ENCODE results near the gene NFE2L1.

The NFE2L1 gene

DNA sequence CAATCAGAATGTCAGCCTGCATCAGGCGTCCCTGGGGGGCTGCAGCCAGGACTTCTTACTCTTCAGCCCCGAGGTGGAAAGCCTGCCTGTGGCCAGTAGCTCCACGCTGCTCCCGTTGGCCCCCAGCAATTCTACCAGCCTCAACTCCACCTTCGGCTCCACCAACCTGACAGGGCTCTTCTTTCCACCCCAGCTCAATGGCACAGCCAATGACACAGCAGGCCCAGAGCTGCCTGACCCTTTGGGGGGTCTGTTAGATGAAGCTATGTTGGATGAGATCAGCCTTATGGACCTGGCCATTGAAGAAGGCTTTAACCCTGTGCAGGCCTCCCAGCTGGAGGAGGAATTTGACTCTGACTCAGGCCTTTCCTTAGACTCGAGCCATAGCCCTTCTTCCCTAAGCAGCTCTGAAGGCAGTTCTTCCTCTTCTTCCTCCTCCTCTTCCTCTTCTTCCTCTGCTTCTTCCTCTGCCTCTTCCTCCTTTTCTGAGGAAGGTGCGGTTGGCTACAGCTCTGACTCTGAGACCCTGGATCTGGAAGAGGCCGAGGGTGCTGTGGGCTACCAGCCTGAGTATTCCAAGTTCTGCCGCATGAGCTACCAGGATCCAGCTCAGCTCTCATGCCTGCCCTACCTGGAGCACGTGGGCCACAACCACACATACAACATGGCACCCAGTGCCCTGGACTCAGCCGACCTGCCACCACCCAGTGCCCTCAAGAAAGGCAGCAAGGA lies 10.4 kb downstream of the NFE2L1 start:
- TF ChIP-seq, protein P1, sequence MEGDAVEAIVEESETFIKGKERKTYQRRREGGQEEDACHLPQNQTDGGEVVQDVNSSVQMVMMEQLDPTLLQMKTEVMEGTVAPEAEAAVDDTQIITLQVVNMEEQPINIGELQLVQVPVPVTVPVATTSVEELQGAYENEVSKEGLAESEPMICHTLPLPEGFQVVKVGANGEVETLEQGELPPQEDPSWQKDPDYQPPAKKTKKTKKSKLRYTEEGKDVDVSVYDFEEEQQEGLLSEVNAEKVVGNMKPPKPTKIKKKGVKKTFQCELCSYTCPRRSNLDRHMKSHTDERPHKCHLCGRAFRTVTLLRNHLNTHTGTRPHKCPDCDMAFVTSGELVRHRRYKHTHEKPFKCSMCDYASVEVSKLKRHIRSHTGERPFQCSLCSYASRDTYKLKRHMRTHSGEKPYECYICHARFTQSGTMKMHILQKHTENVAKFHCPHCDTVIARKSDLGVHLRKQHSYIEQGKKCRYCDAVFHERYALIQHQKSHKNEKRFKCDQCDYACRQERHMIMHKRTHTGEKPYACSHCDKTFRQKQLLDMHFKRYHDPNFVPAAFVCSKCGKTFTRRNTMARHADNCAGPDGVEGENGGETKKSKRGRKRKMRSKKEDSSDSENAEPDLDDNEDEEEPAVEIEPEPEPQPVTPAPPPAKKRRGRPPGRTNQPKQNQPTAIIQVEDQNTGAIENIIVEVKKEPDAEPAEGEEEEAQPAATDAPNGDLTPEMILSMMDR (IDR thresholded peaks at IDR 0.05; ENCODE audit: insufficient read depth, low read length, poor library complexity, severe bottlenecking), result no peak
- Histone ChIP-seq H3K36me3 (ENCODE audit: control insufficient read depth, insufficient read depth, low read length) (peaks cover 44% of the 10 kb centered on the region), H3K4me3 (replicated peaks; ENCODE audit: low read depth, low read length) (no peak overlapping the region), H3K27me3 (replicated peaks; ENCODE audit: control insufficient read depth, insufficient read depth, low read length) (no peaks in the 10 kb centered on the region)
- DNase-seq (ENCODE audit: extremely low read depth, insufficient read length), result no peak

DNA sequence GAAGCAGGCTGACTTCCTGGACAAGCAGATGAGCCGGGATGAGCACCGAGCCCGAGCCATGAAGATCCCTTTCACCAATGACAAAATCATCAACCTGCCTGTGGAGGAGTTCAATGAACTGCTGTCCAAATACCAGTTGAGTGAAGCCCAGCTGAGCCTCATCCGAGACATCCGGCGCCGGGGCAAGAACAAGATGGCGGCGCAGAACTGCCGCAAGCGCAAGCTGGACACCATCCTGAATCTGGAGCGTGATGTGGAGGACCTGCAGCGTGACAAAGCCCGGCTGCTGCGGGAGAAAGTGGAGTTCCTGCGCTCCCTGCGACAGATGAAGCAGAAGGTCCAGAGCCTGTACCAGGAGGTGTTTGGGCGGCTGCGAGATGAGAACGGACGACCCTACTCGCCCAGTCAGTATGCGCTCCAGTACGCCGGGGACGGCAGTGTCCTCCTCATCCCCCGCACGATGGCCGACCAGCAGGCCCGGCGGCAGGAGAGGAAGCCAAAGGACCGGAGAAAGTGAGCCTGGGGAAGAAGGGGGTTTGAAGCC lies 11.0 kb downstream of the NFE2L1 start:
- TF ChIP-seq, protein P1 (IDR thresholded peaks at IDR 0.05; ENCODE audit: insufficient read depth, low read length, poor library complexity, severe bottlenecking), result no peak
- DNase-seq (ENCODE audit: extremely low read depth, insufficient read length), result no peak
- Histone ChIP-seq H3K4me3 (replicated peaks; ENCODE audit: low read depth, low read length) (no peak overlapping the region), H3K27me3 (replicated peaks; ENCODE audit: control insufficient read depth, insufficient read depth, low read length) (no peaks in the 10 kb centered on the region), H3K36me3 (ENCODE audit: control insufficient read depth, insufficient read depth, low read length) (peaks cover 45% of the 10 kb centered on the region)

DNA sequence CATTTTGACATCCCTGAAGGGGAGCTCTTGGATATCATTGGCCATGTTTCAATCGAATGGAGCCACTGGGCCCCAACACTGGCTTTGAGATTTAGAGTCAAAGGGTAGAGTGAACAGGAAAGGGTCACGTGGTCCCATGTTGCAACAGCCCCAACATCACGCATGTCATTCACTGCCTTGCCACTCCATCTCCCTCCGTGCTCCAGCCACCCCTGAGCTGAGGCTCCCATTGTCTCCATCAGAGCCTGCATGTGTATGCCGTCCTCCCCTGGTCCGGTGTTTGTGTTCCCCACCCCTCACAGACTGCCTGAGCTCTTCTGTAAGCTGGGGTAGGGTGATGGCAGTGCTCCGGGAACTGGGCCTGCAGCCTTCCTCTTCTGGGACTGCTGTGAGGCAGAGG lies 12.1 kb downstream of the NFE2L1 start:
- DNase-seq (ENCODE audit: extremely low read depth, insufficient read length), result no peak
- H3K36me3 ChIP-seq (ENCODE audit: control insufficient read depth, insufficient read depth, low read length), result peaks cover 45% of the 10 kb centered on the region
- TF ChIP-seq, protein P1 (IDR thresholded peaks at IDR 0.05; ENCODE audit: insufficient read depth, low read length, poor library complexity, severe bottlenecking), result no peak
- H3K27me3 ChIP-seq (replicated peaks; ENCODE audit: control insufficient read depth, insufficient read depth, low read length), result no peaks in the 10 kb centered on the region
- no peak overlapping the region for H3K4me3 ChIP-seq (replicated peaks; ENCODE audit: low read depth, low read length)

DNA sequence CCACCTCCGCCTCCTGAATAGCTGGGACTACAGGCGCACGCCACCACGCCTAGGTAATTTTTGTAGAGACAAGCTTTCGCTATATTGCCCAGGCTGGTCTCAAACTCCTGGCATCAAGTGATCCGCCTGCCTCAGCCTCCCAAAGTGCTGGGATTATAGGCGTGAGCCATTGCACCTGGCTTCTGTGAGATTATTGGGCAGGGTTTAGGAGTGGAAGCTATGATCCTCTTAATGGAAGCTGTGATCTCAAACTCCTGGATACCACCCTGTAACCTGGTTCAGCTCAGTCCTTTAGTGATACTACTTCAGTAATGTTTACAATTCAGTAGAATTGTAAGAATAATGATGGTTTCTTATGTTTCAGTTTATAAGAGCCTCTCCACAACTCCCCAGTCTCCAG lies 14.1 kb downstream of the NFE2L1 start:
- Histone ChIP-seq H3K4me3 (replicated peaks; ENCODE audit: low read depth, low read length) (no peak overlapping the region), H3K27me3 (replicated peaks; ENCODE audit: control insufficient read depth, insufficient read depth, low read length) (no peaks in the 10 kb centered on the region), H3K36me3 (ENCODE audit: control insufficient read depth, insufficient read depth, low read length) (peaks cover 37% of the 10 kb centered on the region)
- TF ChIP-seq, protein P1 (IDR thresholded peaks at IDR 0.05; ENCODE audit: insufficient read depth, low read length, poor library complexity, severe bottlenecking), result no peak
- no peak for DNase-seq (ENCODE audit: extremely low read depth, insufficient read length)

DNA sequence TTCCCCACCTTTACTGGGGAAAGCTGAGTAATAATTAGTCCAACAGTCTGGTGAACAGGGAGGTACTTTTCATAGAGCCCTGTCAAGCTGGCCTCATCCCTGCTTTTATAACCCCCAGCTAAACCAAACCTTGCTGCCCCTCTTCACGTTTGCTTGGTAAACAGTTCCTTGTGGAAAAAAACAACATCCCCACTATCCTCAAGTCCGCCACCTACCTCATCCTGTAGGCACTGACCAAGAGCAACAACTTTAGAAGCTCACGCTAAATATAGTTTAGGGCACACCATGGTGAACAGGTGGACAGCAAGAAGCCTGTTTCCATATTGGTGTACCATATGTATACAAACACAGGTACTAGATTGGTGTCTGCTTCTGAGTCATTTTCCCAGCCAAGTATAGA lies 16.5 kb downstream of the NFE2L1 start:
- DNase-seq (ENCODE audit: extremely low read depth, insufficient read length), result no peak
- TF ChIP-seq, protein P1 (IDR thresholded peaks at IDR 0.05; ENCODE audit: insufficient read depth, low read length, poor library complexity, severe bottlenecking), result no peak
- Histone ChIP-seq H3K27me3 (replicated peaks; ENCODE audit: control insufficient read depth, insufficient read depth, low read length) (no peaks in the 10 kb centered on the region), H3K36me3 (ENCODE audit: control insufficient read depth, insufficient read depth, low read length) (peaks cover 14% of the 10 kb centered on the region), H3K4me3 (replicated peaks; ENCODE audit: low read depth, low read length) (no peak overlapping the region)
